ENCODE data around the gene IL4I1. TPM values are rescaled to one million over a fixed set of nuclear protein-coding genes. Genes with fewer than 3 reads are reported as not detected.

The IL4I1 gene
- total RNA-seq, 1 experiment from 2014 or later: 0.61 TPM

GRCh38 chr19:49850487-49851342 is 46.0 kb downstream of the IL4I1 start, which contains the start of gene PTOV1:
Gene PTOV1 (plus strand): TSS chr19:49851159.
- Histone ChIP-seq H3K4me2 (ENCODE audit: insufficient read depth, insufficient read length, low read length) (peak within 1 kb of the TSS; percentile 90), H3T11ph (ENCODE audit: low read length) (no peak within 1 kb of the TSS), H2AFZ (ENCODE audit: low read length) (no peak within 1 kb of the TSS), H4K8ac (replicated peaks; ENCODE audit: insufficient read length, low read depth, low read length) (no peak within 1 kb of the TSS), H4K91ac (ENCODE audit: insufficient read length, low read depth, low read length) (no peak within 1 kb of the TSS), H2BK12ac (ENCODE audit: insufficient read length, low read depth, low read length) (peak within 1 kb of the TSS; percentile 10), H3K9ac (ENCODE audit: extremely low read depth, insufficient read length, low read length) (peak within 1 kb of the TSS; percentile 66), H3K18ac (ENCODE audit: insufficient read length, low read depth, low read length) (peak within 1 kb of the TSS; percentile 80), H4K20me1 (ENCODE audit: control insufficient read depth, insufficient read depth, insufficient read length) (peaks cover 3% of the 10 kb centered on the region), H3K56ac (ENCODE audit: insufficient read length, low read depth, low read length) (no peak within 1 kb of the TSS), H4K5ac (ENCODE audit: insufficient read length, low read depth, low read length) (no peak within 1 kb of the TSS), H2AK5ac (ENCODE audit: insufficient read length, low read length) (no peak within 1 kb of the TSS), H3K23me2 (ENCODE audit: insufficient read length, low read depth, low read length, poor library complexity, severe bottlenecking) (peaks cover 10% of the 10 kb centered on the region), H3K23ac (ENCODE audit: insufficient read length, low read depth, low read length) (no peak within 1 kb of the TSS), H3K4ac (ENCODE audit: low read depth, low read length) (no peak within 1 kb of the TSS), H3K4me1 (ENCODE audit: insufficient read depth, low read length) (no peaks in the 10 kb centered on the region; the same call in 1 of the 2 replicates), H3K79me1 (ENCODE audit: insufficient read depth, low read depth, low read length, poor library complexity, severe bottlenecking) (peaks cover 11% of the 10 kb centered on the region), H2BK120ac (ENCODE audit: low read depth, low read length, poor library complexity, severe bottlenecking) (no peak within 1 kb of the TSS), H2BK5ac (ENCODE audit: insufficient read length, low read length) (no peak within 1 kb of the TSS), H3K14ac (ENCODE audit: insufficient read depth, low read length) (peak within 1 kb of the TSS; percentile 85; the same call in 1 of the 2 replicates), H3K27me3 (ENCODE audit: insufficient read depth, low read length) (no peaks in the 10 kb centered on the region), H3K79me2 (ENCODE audit: insufficient read depth, low read length) (peaks cover 9% of the 10 kb centered on the region; the same call in 1 of the 2 replicates), H2BK15ac (ENCODE audit: low read depth, low read length) (no peak within 1 kb of the TSS), H2BK20ac (ENCODE audit: low read depth, low read length, poor library complexity, severe bottlenecking) (no peak within 1 kb of the TSS), H3K9me3 (ENCODE audit: control insufficient read depth, low read depth, low read length) (no peaks in the 10 kb centered on the region), H3K27ac (ENCODE audit: insufficient read length, low read depth, low read length) (no peak within 1 kb of the TSS)
- Mint-ChIP-seq H3K9me3 (peaks cover 0 to 4% of the 10 kb centered on the region in 2 experiments; a peak in 2 of 5 replicates), H3K4me3 (peak within 1 kb of the TSS; percentile 81 to 90), H3K27ac (peak within 1 kb of the TSS; percentile 91 to 96 (median 95)), H3K27me3 (ENCODE audit: low read depth) (no peaks in the 10 kb centered on the region; the same call in none of the 2 replicates), H3K36me3 (ENCODE audit: insufficient read depth in 1 of 3, low read depth in 3 of 3) (peaks cover 30 to 43% (median 35%) of the 10 kb centered on the region in 3 experiments), H3K4me1 (peaks cover 22 to 27% of the 10 kb centered on the region in 2 experiments)
- no CpG with 5 or more reads among the region's 98 CpGs for WGBS (ENCODE audit: extremely low coverage, insufficient read length, low lambda C conversion rate)
- no peak for TF ChIP-seq CTCF (conservative IDR thresholded peaks at IDR 0.05)
- DNase-seq: peak; percentile 93

Measured in H9 (cell line).